Mucosa of stomach (tissue), 1 donor: ENCODE results near the gene ACAA1.
"Not testable (repeated sequence)": the region's sequence is repeated elsewhere in the genome, so short reads cannot be mapped to it uniquely, and the experiment has no call there.

Source experiments
- H3K27me3 ChIP-seq: one replicate; pipeline ENCODE4 v1.7.0; 2013; ENCODE audit warnings: mild to moderate bottlenecking, low read length; ENCODE audit not compliant: control insufficient read depth, insufficient read depth
- H3K36me3 ChIP-seq: one replicate; pipeline ENCODE4 v1.7.0; 2013; ENCODE audit warnings: low read length; ENCODE audit not compliant: control insufficient read depth, insufficient read depth
- H3K4me1 ChIP-seq: one replicate; pipeline ENCODE4 v1.7.0; 2013; ENCODE audit warnings: mild to moderate bottlenecking, low read length; ENCODE audit not compliant: control insufficient read depth, insufficient read depth
- H3K4me3 ChIP-seq: one replicate; pipeline ENCODE4 v1.7.0; 2013; ENCODE audit warnings: low read length
- H3K9ac ChIP-seq: one replicate; pipeline ENCODE4 v1.7.0; 2013; ENCODE audit warnings: mild to moderate bottlenecking, low read length, moderate library complexity
- H3K9me3 ChIP-seq: one replicate; pipeline ENCODE4 v1.7.0; 2013; ENCODE audit warnings: mild to moderate bottlenecking, low read length, moderate library complexity; ENCODE audit not compliant: control insufficient read depth
- donor health status: Pancreatic carcinoma.

ACAA1 gene

GRCh38 chr3:38086496-38086895, 50.4 kb downstream of the ACAA1 start:
- Histone ChIP-seq H3K27me3 (no peaks in the 10 kb centered on the region), H3K9me3 (no peaks in the 10 kb centered on the region), H3K4me1 (no peaks in the 10 kb centered on the region), H3K9ac (no peak overlapping the region), H3K4me3 (no peak overlapping the region), H3K36me3 (no peaks in the 10 kb centered on the region)

- Histone ChIP-seq H3K4me1 (no peaks in the 10 kb centered on the region), H3K27me3 (no peaks in the 10 kb centered on the region), H3K36me3 (no peaks in the 10 kb centered on the region), H3K9me3 (no peaks in the 10 kb centered on the region), H3K4me3 (no peak overlapping the region), H3K9ac (no peak overlapping the region)
Measured at GRCh38 chr3:38085943-38086324, 51.0 kb downstream of the ACAA1 start.

DNA sequence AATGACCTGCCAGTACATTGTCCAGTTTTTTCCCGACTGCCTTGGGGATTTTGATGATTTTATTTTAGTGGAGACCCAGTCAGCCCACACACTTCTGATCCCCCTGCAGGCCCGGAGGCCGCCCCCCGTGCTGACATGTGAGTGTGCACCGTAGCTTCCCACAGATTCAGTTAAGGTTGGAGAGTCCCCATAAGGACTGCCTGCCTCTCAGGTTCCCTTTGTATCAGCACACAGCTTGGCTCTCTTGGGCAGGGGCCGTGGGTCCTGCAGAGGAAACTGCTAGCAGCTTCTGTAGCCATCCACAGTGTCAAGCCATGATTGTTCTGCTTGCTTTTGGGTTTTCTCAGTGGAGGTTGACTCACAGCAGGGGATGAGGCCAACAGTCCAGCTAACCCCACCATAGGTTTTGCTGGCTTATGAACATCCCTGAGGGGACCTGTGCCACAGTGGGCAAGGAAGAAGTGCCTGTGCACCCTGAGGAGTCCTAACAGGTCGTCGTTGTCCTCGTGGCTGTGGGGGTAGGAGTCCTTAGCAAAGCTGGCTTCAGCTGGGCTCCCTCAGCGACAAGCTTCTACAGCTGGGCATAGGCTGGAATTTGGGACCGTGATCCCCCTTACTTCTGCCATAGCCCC, 51.5 kb downstream of the ACAA1 start:
- Histone ChIP-seq H3K36me3 (no peaks in the 10 kb centered on the region), H3K9me3 (no peaks in the 10 kb centered on the region), H3K4me3 (no peak overlapping the region), H3K27me3 (no peaks in the 10 kb centered on the region), H3K4me1 (no peaks in the 10 kb centered on the region), H3K9ac (no peak overlapping the region)

DNA sequence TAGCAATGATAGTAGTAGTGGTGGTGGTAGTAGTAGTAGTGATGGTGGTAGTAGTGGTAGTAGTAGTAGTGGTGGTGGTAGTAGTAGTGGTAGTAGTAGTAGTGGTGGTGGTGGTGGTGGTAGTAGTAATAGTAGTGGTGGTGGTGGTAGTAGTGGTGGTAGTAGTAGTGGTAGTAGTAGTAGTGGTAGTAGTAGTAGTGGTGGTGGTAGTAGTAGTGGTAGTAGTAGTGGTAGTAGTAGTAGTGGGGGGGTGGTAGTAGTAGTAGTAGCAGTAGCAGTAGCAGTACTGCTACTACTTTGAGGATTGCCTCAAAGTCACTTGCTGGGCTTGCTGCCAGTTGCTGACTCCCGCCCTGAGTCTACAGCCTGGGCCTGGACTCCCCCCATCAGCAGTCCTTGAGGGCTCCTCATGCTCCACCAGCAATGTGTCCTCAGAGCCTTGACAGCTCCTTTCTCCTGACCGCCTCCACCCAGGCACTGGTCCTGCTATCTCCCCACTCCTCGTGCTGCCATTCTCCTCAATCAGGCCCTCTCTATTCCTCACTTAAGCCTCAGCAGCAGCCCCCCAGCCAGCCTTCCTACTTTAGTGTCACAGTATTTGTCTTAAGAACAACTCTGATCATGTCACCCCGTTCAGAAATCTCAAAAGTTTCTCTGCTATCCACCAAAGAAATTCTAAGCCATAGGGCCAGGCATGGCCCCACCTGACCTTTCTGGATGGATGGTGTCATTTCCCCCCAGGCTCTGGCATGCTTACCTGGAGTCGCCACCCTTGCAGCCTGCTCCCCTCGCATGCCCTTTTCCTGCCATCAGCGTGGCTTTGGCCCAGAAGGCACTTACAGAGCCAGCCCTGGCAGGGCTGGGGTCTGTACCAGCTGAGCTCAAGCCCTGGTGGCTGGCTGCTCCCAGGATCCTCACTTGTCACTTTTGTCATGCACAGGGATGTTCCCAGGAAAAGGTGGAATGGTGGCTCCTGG, 52.3 kb downstream of the ACAA1 start:
- Histone ChIP-seq H3K36me3 (no peaks in the 10 kb centered on the region), H3K9me3 (no peaks in the 10 kb centered on the region), H3K4me3 (no peak overlapping the region), H3K9ac (no peak overlapping the region), H3K4me1 (no peaks in the 10 kb centered on the region), H3K27me3 (no peaks in the 10 kb centered on the region)

DNA sequence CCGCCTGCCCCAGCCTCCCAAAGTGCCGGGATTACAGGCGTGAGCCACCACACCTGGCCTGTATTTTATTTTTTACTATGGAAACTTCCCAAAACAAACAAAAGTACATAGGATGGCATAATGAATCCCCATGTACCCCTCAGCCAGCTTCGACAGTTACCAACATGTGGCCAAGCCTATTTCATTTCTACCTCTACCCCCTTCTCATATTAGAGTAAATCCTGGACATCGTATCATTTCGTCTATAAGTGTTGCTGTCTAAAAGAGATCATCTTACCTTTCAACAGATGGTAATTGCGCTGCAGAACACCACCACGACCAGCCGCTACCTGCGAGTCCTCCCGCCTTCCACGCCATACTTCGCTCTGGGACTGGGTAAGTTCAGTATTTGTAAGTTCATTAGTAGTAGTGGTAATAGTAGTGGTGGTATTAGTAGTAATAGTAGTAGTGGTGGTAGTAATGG, 53.0 kb downstream of the ACAA1 start:
- Histone ChIP-seq H3K36me3 (no peaks in the 10 kb centered on the region), H3K27me3 (no peaks in the 10 kb centered on the region), H3K4me3 (no peak overlapping the region), H3K9ac (no peak overlapping the region), H3K4me1 (no peaks in the 10 kb centered on the region), H3K9me3 (no peaks in the 10 kb centered on the region)

- not testable (repeated sequence) for H3K36me3 ChIP-seq
Measured at GRCh38 chr3:38083254-38083653, 53.7 kb downstream of the ACAA1 start.

DNA sequence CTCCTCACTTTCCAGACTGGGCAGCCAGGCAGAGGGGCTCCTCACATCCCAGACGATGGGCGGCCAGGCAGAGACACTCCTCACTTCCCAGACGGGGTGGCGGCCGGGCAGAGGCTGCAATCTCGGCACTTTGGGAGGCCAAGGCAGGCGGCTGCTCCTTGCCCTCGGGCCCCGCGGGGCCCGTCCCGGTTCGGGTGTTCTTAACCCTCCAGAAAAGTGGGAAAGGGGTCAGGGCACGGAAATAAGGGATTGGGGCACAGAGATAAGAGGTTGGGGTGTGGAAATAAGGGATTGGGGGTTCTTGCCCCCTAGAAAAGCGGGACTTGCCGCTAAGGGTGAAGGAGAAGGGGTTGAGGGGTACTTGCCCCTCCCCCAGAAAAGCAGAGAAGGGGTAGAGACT, 54.6 kb downstream of the ACAA1 start:
- H3K27me3 ChIP-seq, H3K9ac ChIP-seq, H3K36me3 ChIP-seq, H3K4me3 ChIP-seq, H3K9me3 ChIP-seq, H3K4me1 ChIP-seq: not testable (repeated sequence)

More at GRCh38 chr3:38083254-38083653, 53.7 kb downstream of the ACAA1 start:
- not testable (repeated sequence) for H3K9me3 ChIP-seq, H3K4me1 ChIP-seq, H3K27me3 ChIP-seq, H3K4me3 ChIP-seq, H3K9ac ChIP-seq

- H3K9ac ChIP-seq, H3K27me3 ChIP-seq, H3K4me1 ChIP-seq, H3K36me3 ChIP-seq, H3K4me3 ChIP-seq, H3K9me3 ChIP-seq: not testable (repeated sequence)
Measured at GRCh38 chr3:38077073-38077472, 59.9 kb downstream of the ACAA1 start.
